ENCODE measurements around the gene GDF7.

DNA sequence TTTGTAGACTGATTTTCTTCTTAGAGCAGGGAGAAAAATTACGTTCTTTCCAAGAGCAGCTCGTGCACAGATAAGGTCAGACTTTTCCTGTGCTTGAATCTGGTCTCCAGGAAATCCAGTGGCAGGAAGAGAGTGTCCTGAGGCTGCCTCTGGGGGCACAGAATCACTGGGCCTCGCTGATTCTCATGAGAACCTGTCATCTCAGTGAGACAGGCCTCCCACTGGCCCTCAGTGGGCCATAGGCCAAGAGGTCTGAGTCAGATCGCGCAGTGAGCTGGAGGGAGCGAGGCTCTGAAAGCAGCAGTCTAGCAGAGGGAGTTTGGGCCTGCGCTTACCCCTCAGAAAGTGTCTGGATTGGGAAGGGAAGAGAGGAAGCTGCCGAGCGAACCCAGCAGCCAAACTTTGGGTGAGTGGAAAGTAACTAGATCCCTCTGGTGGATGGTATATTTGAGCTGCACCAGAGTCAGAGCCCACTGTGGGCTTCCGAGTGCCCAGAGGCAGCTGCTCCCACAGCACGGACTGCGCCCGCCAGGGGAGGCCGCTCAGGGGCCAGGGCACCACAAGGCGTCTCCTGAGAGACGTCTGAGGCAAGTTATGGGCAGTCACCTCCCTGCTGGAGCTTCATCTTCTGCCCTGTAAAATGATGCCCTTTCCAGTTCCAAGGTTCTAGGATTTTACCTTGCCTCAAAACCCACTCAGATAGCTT lies 8.2 kb downstream of the GDF7 start:
- no peak for TF ChIP-seq PAX8 (IDR thresholded peaks at IDR 0.05)
- TF ChIP-seq SIN3A (IDR thresholded peaks at IDR 0.05; ENCODE audit: low read depth, low read length): no peak
- TF ChIP-seq MXI1 (IDR thresholded peaks at IDR 0.05; ENCODE audit: low read depth, low read length): no peak
- no peak for TF ChIP-seq EZH2 (IDR thresholded peaks at IDR 0.05; ENCODE audit: borderline replicate concordance, control insufficient read depth, low read depth, low read length)
- no peak for TF ChIP-seq TCF3 (IDR thresholded peaks at IDR 0.05; ENCODE audit: borderline replicate concordance, insufficient read depth, low read depth, low read length)
- TF ChIP-seq KDM1A (IDR thresholded peaks at IDR 0.05; ENCODE audit: borderline replicate concordance): no peak
- TF ChIP-seq, protein P1, sequence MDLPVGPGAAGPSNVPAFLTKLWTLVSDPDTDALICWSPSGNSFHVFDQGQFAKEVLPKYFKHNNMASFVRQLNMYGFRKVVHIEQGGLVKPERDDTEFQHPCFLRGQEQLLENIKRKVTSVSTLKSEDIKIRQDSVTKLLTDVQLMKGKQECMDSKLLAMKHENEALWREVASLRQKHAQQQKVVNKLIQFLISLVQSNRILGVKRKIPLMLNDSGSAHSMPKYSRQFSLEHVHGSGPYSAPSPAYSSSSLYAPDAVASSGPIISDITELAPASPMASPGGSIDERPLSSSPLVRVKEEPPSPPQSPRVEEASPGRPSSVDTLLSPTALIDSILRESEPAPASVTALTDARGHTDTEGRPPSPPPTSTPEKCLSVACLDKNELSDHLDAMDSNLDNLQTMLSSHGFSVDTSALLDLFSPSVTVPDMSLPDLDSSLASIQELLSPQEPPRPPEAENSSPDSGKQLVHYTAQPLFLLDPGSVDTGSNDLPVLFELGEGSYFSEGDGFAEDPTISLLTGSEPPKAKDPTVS (IDR thresholded peaks at IDR 0.05; ENCODE audit: low read depth, low read length): no peak
- no peak for TF ChIP-seq NRF1 (conservative IDR thresholded peaks at IDR 0.05; ENCODE audit: low read depth, low read length)
- TF ChIP-seq, protein P2, sequence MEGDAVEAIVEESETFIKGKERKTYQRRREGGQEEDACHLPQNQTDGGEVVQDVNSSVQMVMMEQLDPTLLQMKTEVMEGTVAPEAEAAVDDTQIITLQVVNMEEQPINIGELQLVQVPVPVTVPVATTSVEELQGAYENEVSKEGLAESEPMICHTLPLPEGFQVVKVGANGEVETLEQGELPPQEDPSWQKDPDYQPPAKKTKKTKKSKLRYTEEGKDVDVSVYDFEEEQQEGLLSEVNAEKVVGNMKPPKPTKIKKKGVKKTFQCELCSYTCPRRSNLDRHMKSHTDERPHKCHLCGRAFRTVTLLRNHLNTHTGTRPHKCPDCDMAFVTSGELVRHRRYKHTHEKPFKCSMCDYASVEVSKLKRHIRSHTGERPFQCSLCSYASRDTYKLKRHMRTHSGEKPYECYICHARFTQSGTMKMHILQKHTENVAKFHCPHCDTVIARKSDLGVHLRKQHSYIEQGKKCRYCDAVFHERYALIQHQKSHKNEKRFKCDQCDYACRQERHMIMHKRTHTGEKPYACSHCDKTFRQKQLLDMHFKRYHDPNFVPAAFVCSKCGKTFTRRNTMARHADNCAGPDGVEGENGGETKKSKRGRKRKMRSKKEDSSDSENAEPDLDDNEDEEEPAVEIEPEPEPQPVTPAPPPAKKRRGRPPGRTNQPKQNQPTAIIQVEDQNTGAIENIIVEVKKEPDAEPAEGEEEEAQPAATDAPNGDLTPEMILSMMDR (IDR thresholded peaks at IDR 0.05 in 2 of 3, conservative IDR thresholded peaks at IDR 0.05 in 1 of 3; ENCODE audit: control insufficient read depth in 2 of 3, extremely low read depth in 1 of 3, insufficient read depth in 1 of 3, low read depth in 3 of 3, low read length in 3 of 3): no peak
